Right cardiac atrium (tissue), 5 donors: ENCODE data around the gene ARMS2. TPM values are rescaled to one million over a fixed set of nuclear protein-coding genes. Genes with fewer than 3 reads are reported as not detected.

Source experiments
- ATAC-seq, 2 donors: fragments of 200-7000 bp; cut with Tn5 transposase; one replicate each; pipeline versions ENCODE4 v1.8.0 to v1.9.1; 2020; ENCODE audit warnings: moderate library complexity in 2 of 2, mild to moderate bottlenecking in 1 of 2
- DNase-seq, 3 donors: peaks; one replicate each; pipeline ENCODE4 v3.0.0-alpha.2; 2020
- H3K27ac ChIP-seq: one replicate; pipeline ENCODE4 v1.5.1; 2013; ENCODE audit warnings: mild to moderate bottlenecking, low read length, control low read depth, moderate library complexity
- H3K27me3 ChIP-seq: one replicate; pipeline ENCODE4 v1.6.1; 2013; ENCODE audit not compliant: control insufficient read depth, insufficient read depth
- H3K4me1 ChIP-seq: one replicate; pipeline ENCODE4 v1.6.1; 2013; ENCODE audit warnings: low read length; ENCODE audit not compliant: control insufficient read depth, insufficient read depth
- H3K4me3 ChIP-seq: one replicate; pipeline ENCODE4 v1.5.1; 2013; ENCODE audit warnings: low read length, control low read depth
- H3K9me3 ChIP-seq: one replicate; pipeline ENCODE4 v1.6.1; 2013; ENCODE audit warnings: low read length; ENCODE audit not compliant: control insufficient read depth
- WGBS: extraction: QIAGEN DNeasy Blood & Tissue Kit; methylation state at CpG from one replicate; pipeline ENCODE4 v1.1.7; 2013; 5-methylcytosine and 5-hydroxymethylcytosine counted together
- intact Hi-C, 4 donors: fragments of 100-400 bp; cut with DNase I; formaldehyde crosslinking; loops; one replicate each; pipeline versions ENCODE4 v1.11.0 to v1.14.0; 2022 to 2023
- polyA plus RNA-seq: library from polyadenylated mRNA; stranded (reverse); fragments of 200-250 nt; gene quantifications from one replicate; pipeline ENCODE4 v1.2.3, GENCODE V29; 2013
- total RNA-seq, 4 donors: library from RNA; stranded (reverse); fragmentation: NEBNext Ultra II Directional; extraction: Animal tissue kit (Norgen Biotek cat#: 25700); gene quantifications; one replicate each; pipeline ENCODE4 v1.2.1, GENCODE V29; 2021
- donor health status: healthy with polysubstance abuse.
- donor health status: DM: no; HTN: yes; CAD: no.
- donor health status: DM: no; HTN: no; CAD: no.
- donor health status: DM: no; HTN: yes; CAD: no; lungs with severe emphysema.
- donor health status: DM: yes; HTN: yes; CAD: no.

The ARMS2 gene
- total and polyA plus RNA-seq, 5 donors, result not detected

- H3K27ac ChIP-seq, result no peak overlapping the region
- H3K9me3 ChIP-seq, result no peaks in the 10 kb centered on the region
- H3K4me3 ChIP-seq, result no peak overlapping the region
- no peak for ATAC-seq
- peaks cover 2% of the 10 kb centered on the region for H3K4me1 ChIP-seq
- no peaks in the 10 kb centered on the region for H3K27me3 ChIP-seq
- WGBS, result 97% methylated on average over 2 of the region's 2 CpGs
- DNase-seq, result no peak
- intact Hi-C loops, result no loop called here
Measured at GRCh38 chr10:122424059-122424458, 30.4 kb upstream of the ARMS2 start.

- WGBS, result 83% methylated on average over 6 of the region's 6 CpGs
- Histone ChIP-seq H3K27ac (no peak overlapping the region), H3K27me3 (no peaks in the 10 kb centered on the region), H3K9me3 (no peaks in the 10 kb centered on the region), H3K4me1 (no peaks in the 10 kb centered on the region), H3K4me3 (no peak overlapping the region)
- intact Hi-C loops, result no loop called here
- DNase-seq (no peak), ATAC-seq (no peak)
Measured at GRCh38 chr10:122426829-122427228, 27.6 kb upstream of the ARMS2 start.

- H3K27me3 ChIP-seq, result no peaks in the 10 kb centered on the region
- ATAC-seq (no peak), DNase-seq (no peak)
- intact Hi-C loops, result no loop called here
- H3K27ac ChIP-seq, result no peak overlapping the region
- H3K4me1 ChIP-seq, result no peaks in the 10 kb centered on the region
- 49% methylated on average over 2 of the region's 2 CpGs for WGBS
- H3K4me3 ChIP-seq, result no peak overlapping the region
- no peaks in the 10 kb centered on the region for H3K9me3 ChIP-seq
Measured at GRCh38 chr10:122427280-122427679, 27.2 kb upstream of the ARMS2 start.

GRCh38 chr10:122435212-122435827, 19.1 kb upstream of the ARMS2 start:
- DNase-seq (no peak), ATAC-seq (no peak)
- Histone ChIP-seq H3K9me3 (peaks cover 2% of the 10 kb centered on the region), H3K4me3 (no peak overlapping the region), H3K27ac (no peak overlapping the region), H3K27me3 (no peaks in the 10 kb centered on the region), H3K4me1 (no peaks in the 10 kb centered on the region)
- intact Hi-C loops, result loop anchor here in 3 of 4 donors (5.0 to 10.0 kb wide), 4 partner anchors 91 to 138 kb away; partner anchors contain the start of gene DMBT1 (in 1 of the 3)
- WGBS, result 31% methylated on average over 3 of the region's 3 CpGs

GRCh38 chr10:122441961-122442360, 12.5 kb upstream of the ARMS2 start:
- Histone ChIP-seq H3K27me3 (no peaks in the 10 kb centered on the region), H3K4me1 (no peaks in the 10 kb centered on the region), H3K4me3 (no peak overlapping the region), H3K9me3 (peaks cover 3% of the 10 kb centered on the region), H3K27ac (no peak overlapping the region)
- intact Hi-C loops, result loop anchor here in 3 of 4 donors (5.0 to 10.0 kb wide), 3 partner anchors 120 to 263 kb away; partner anchors contain the start of gene DMBT1 (in 2 of the 3)
- DNase-seq, result no peak
- ATAC-seq, result peak in 1 of 2 donors; percentile 31
- 76% methylated on average over 7 of the region's 7 CpGs for WGBS

- Histone ChIP-seq H3K27me3 (no peaks in the 10 kb centered on the region), H3K27ac (no peak overlapping the region), H3K9me3 (no peaks in the 10 kb centered on the region), H3K4me1 (peaks cover 2% of the 10 kb centered on the region), H3K4me3 (no peak overlapping the region)
- DNase-seq (no peak), ATAC-seq (no peak)
- WGBS, result 93% methylated on average over 1 of the region's 1 CpG
- intact Hi-C loops, result loop anchor here in 2 of 4 donors (10.0 kb wide), 2 partner anchors 119 to 259 kb away; partner anchors contain the start of gene DMBT1 (in 1 of the 2)
Measured at GRCh38 chr10:122445469-122445868, 9.0 kb upstream of the ARMS2 start.

- H3K27ac ChIP-seq, result no peak overlapping the region
- peaks cover 2% of the 10 kb centered on the region for H3K4me1 ChIP-seq
- DNase-seq, result no peak
- no peaks in the 10 kb centered on the region for H3K27me3 ChIP-seq
- H3K9me3 ChIP-seq, result no peaks in the 10 kb centered on the region
- intact Hi-C loops, result loop anchor here in 2 of 4 donors (10.0 kb wide), 2 partner anchors 119 to 259 kb away; partner anchors contain the start of gene DMBT1 (in 1 of the 2)
- H3K4me3 ChIP-seq, result no peak overlapping the region
- ATAC-seq, result peak in 1 of 2 donors; percentile 41
Measured at GRCh38 chr10:122445904-122446303, 8.5 kb upstream of the ARMS2 start.

GRCh38 chr10:122446668-122447423, 7.6 kb upstream of the ARMS2 start:
- Histone ChIP-seq H3K4me3 (no peak overlapping the region), H3K27ac (no peak overlapping the region), H3K27me3 (no peaks in the 10 kb centered on the region), H3K4me1 (peaks cover 2% of the 10 kb centered on the region), H3K9me3 (no peaks in the 10 kb centered on the region)
- intact Hi-C loops, result loop anchor here in 2 of 4 donors (10.0 kb wide), 2 partner anchors 118 to 258 kb away; partner anchors contain the start of gene DMBT1 (in 1 of the 2)
- no peak for DNase-seq
- WGBS, result 56% methylated on average over 2 of the region's 2 CpGs
- ATAC-seq, result peak; percentile 60 to 62

GRCh38 chr10:122448600-122448999, 5.9 kb upstream of the ARMS2 start:
- no peaks in the 10 kb centered on the region for H3K27me3 ChIP-seq

GRCh38 chr10:122449153-122449552, 5.3 kb upstream of the ARMS2 start:
- intact Hi-C loops, result loop anchor here in 2 of 4 donors (10.0 kb wide), 2 partner anchors 116 to 256 kb away; partner anchors contain the start of gene DMBT1 (in 1 of the 2)
- H3K4me3 ChIP-seq, result no peak overlapping the region
- H3K9me3 ChIP-seq, result no peaks in the 10 kb centered on the region
- DNase-seq (no peak), ATAC-seq (no peak)
- 98% methylated on average over 4 of the region's 4 CpGs for WGBS
- H3K4me1 ChIP-seq, result peaks cover 2% of the 10 kb centered on the region
- no peak overlapping the region for H3K27ac ChIP-seq
- no peaks in the 10 kb centered on the region for H3K27me3 ChIP-seq

More at GRCh38 chr10:122448600-122448999, 5.9 kb upstream of the ARMS2 start:
- 93% methylated on average over 3 of the region's 3 CpGs for WGBS
- H3K4me1 ChIP-seq, result peaks cover 2% of the 10 kb centered on the region
- no peak for DNase-seq
- no peak for ATAC-seq
- no peak overlapping the region for H3K4me3 ChIP-seq
- intact Hi-C loops, result loop anchor here in 2 of 4 donors (10.0 kb wide), 2 partner anchors 116 to 256 kb away; partner anchors contain the start of gene DMBT1 (in 1 of the 2)
- no peak overlapping the region for H3K27ac ChIP-seq
- no peaks in the 10 kb centered on the region for H3K9me3 ChIP-seq
